ENCODE results near the gene KCNAB1. TPM values are rescaled to one million over a fixed set of nuclear protein-coding genes. Genes with fewer than 3 reads are reported as not detected.

Gene KCNAB1
- total RNA-seq, 1 experiment from 2014 or later, result not detected

DNA sequence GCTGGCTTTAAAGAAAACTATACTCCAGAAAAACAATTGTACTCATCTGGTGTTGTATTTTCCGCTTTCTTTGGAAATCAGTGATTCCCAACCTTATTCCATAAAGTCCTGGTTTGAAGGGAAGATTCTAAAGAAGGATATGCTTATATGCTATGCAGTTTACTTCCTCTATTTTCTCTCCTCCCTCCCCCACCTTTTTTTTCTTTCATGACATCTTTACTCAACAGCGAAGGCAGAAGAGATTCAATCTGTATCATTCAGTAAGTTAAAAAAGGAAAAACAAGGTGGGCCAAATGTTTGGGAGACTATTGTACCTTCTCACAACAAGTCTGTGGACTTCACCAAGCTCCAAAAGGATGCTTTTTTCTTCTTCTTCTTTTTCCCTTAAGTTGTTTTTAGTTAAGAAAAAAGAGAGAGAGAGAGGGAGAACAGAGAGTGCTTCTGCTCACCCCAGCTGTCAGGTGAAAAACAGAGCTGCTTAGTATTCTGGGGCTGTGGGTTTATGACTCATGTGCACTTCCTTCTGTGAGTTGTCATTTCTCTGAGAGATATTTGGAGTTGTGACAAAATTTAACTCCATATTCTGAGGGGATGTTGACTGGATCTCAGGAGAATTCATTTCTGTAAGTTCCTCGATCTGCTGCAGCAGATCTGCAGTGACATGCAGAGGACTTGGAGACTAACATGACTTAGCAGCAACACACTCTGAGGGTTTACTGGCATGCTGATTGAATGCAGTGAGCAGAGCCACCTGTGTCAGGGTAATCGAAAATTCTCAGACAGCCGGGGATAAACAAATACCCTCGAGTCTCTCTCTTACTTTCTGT is 363.8 kb downstream of the KCNAB1 start:
- peak; percentile 10 for DNase-seq (ENCODE audit: low spot score)

DNA sequence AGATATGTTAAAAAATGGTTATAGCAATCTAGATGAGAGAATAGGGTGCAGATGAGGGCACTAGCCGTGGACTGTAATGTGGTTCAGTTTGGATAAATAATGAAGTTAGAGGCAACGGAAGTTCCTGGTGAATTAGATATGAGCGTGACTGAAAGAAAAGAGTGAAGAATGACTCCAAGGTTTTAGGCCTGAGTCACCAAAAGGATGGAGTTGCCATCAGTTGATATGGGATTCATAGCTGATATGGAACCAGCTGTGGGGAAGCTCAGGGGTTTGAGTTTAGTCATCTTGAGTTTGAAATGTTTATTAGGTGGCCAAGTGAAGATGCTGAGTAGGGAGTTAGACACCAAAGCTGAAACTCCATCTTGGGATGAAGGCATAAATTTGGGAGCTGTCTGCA is 368.4 kb downstream of the KCNAB1 start:
- DNase-seq (ENCODE audit: low spot score), result no peak

DNA sequence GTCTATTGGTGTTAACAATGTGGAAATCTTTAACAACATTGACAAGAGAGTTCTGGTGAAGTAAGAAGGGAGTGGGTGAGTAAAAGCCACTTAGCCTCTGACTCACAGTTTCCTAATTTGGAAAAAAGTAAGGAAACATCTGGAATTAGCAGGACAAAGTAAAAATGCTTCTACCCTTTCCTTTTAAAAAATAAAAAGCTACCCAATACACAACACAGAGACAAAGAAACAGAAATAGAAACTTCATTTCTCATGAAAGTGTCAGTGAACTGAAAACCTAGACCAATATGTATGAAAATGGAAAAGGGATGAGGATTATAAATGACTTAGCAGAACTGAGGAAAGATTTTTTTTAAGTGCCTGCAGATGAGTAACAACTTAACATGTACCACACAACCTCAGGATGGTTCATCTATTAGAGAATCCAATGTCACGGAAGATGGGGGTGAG is 369.1 kb downstream of the KCNAB1 start:
- DNase-seq (ENCODE audit: low spot score), result no peak

DNA sequence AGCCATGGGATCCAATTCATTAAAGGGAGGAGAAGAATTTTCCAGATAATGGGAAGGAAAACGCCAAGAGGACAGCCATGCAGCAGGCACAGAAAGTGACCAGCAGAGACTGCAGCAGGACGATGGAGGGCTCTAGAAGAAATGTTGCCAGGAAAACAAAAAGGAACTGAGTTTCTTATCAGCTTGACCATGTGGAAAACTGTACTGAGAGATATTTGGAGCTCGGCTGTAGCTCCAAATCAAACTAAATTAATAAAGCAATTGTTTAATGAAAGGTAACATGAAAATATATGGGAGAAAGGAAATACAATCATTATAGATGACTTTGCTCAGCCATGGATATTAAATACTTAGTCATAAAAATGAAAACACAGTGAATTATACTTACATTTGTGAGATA is 370.8 kb downstream of the KCNAB1 start:
- DNase-seq (ENCODE audit: low spot score), result no peak

DNA sequence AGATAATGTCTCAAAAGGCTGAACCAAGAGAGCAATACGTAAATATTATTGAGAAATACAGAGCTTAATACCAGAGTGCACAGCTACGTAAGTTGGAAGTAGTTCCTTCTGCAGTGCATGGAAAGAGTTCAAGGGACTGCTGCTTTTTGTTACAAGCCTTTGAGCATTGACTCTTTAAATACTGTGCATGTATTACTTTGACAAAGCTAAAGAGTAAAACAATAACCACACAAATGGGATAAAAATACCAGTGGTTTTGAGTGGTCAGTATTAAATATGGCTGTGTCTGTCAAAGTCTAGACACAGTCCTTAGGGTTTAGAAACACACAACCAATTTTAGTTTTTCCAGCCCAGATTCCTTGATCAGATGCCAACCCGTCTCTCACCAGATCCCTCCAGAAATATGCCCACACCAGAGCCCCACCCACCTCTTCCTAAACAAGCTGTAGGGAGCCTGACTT is 372.5 kb downstream of the KCNAB1 start:
- DNase-seq (ENCODE audit: low spot score), result no peak

DNA sequence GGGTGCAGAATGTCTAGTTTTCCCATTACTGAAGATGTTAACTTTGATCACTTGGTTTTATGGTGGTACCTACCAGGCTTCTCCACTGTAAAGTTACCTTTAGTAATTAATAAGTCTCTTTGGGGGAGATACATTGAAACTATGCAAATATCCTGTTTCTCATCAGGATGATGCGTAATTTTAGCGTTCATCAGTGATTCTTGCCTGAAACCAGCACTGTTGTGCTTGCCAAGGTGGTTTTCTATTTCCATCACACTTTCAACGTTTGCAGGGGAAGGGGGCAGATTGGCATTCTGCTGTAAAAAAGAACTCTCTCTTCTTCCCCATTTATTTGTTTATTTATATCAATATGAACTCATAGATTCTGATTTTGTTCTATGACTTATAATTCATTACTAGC is 373.5 kb downstream of the KCNAB1 start:
- no peak for DNase-seq (ENCODE audit: low spot score)

DNA sequence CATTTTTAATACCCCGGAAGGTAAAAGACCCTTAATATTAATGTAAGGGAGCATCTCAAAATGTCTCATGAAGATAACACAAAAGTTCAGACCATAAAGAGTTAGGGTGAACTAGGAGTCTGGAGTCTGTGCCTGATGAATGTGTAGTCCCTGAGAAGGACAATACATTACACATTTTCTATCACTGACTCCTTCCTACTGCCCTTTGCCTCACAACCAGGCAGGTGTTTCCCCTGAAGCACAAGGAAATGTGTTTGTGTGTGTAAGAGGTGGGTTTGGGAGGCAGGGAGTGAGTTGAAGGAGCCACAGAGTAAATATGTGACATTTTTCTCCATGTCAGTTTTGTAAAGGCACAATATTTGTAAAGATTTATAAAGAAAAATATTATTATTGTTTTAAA is 375.4 kb downstream of the KCNAB1 start:
- no peak for DNase-seq (ENCODE audit: low spot score)

DNA sequence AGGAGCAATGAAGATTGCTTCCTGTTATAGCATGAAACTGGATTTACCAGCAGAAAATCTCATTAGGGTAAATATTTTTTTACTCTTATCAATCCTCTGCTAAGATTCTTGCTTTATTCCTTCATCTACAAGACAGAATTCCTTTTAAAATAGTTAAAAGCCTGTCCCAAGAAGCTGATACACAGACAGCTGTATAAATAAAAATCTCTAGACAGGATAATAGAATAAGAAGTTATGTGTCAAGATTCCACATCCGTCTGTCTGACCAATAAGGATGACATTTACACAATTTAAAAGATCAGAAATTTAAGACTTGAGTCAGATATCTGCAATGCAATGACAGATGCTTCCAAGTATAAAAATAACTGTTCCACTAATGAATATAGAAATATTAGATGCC is 376.9 kb downstream of the KCNAB1 start:
- DNase-seq (ENCODE audit: low spot score), result no peak

DNA sequence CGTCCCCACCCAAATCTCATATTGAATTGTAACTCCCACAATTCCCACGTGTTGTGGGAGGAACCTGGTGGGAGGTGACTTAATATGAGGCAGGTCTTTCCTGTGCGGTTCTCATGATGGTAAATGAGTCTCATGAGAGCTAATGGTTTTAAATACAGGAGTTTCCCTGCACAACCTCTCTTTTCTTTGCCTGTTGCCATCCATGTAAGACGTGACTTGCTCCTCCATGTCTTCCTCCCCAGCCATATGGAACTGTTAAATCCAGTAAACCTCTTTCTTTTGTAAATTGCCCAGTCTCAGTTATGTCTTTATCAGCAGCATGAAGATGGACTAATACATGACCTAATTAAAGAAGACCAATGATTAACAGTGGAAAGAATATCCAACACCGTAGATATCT is 377.9 kb downstream of the KCNAB1 start:
- DNase-seq (ENCODE audit: low spot score), result no peak

DNA sequence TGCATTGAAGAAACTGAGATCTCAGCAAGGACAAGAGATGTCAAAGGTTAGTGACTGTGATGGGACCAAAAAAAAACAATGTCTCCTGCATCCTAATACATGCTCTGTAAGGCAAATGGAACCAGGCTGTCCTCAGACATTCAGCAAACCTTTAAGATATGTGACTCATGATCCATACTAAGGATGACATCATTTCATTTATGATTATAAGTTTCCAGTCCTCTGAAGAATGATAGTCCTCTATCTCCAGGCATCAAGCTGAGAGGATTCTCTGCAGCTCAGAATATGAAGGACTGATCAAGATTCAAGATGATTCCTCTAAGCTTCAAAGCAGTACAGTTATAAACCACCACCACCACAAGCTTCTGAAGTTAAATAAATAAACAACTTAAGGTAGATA is 386.9 kb downstream of the KCNAB1 start:
- no peak for DNase-seq (ENCODE audit: low spot score)

DNA sequence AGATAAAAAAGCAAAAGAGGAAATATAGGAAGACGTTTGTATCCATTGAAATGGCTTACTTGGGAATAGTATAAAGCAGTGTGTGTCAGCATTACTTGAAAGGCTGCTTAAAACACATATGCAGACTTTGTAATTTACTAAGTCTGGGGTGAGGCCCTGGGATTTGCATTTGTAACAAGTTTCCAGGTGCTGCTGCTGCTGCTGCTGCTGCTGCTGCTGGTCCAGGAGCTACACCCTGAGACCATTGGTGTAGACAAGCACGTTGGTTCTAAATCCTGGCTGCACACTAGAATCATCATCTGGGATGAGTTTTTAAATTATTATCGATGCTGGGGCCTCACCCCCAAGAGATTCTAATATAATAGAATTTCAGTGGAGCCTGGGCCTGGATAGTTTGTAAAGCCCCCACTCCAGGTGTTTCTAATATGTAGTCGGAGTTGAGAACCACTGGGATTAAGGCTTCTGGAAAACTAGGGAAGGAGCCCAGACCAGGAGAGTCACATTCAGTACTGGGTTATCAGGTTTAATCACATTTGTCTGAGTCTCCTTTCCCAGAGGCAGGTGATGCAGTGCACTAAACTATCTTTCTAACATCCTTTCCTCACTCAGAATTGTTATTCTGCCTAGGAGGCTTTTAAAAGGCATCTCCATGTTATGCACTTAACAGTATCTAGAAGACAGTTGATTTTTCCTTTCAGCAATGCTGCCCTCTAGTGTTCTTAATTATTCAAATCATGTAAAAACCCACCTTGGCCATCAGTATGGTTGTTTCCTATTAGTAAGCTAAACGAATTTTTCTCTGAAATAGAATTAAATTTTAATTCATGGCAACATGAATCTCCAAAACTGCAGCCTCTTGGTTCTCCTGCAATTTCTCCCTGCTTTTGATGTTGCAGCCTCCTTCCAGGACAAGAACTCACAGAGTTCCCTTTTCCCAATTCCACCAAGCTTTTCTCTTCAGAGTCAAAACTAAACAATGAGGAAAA is 389.1 kb downstream of the KCNAB1 start:
- DNase-seq (ENCODE audit: low spot score), result peak; percentile 76

DNA sequence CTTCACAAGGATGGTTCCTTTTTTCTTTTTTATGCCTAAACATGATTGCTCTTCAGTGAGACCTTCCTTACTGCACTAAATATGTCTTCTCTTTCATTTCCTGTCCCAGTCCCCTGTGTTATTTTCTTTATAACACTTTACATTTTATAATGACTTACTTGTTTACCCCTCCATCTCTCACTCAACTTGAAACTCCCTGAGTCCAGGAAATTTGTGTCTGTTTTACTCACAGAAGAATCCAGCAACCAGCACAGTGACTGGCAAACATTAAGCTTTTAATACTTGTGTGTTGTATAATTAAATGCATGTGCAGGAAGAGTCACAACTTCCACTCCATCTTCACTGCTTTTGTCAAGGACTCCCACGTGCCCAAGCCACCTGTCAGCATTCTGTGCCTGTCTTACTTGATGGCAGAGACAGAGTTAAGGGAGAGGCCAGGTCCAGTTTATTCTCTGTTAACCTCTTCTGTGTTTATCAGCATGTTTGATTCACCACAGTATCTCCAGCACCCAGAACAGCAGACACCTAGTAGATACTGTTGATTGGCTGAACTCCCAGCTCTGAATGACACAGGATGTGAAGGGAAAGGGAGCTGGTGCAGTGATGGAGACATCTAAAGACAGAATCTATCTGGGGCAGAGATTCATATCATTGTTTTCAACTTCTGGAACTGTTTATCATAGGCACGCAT is 391.8 kb downstream of the KCNAB1 start:
- no peak for DNase-seq (ENCODE audit: low spot score)

DNA sequence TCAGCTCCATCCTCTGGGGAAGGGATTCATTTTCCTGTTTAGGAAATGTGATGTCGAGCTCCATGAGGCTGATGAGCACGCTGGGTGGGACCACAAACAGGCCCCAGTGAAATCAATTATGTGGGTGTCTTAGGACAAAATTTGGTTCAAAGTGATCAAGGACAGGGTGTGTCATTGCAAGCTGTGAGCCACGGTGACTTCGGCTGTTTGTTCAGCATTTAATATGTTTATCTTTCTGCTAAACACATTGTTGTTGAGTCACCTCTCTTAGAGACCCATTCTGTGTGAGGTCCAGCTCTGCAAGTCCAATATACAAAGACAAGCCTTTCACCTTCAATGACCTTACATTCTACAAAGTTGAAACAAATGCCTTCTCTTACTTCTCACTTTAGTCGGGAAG is 393.2 kb downstream of the KCNAB1 start:
- peak; percentile 13 for DNase-seq (ENCODE audit: low spot score)

DNA sequence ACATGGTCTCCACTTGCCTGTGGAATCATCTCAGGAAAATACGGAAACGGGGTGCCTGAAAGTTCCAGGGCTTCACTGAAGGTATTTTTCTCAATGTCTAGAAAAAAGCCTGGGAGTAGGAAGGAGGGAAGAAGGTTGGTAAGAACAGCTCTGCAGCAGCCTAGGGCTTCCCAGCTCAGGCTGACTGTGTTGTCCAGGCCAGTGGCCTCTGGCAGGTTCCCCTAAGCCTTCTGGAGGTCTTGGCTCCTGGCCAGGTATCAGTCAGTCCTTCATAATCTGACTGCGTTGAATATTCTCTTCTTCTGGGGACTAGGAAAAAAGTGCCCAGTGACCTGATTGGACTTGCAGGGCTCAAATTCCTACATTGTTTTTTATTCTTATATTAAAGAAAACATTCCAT is 395.9 kb downstream of the KCNAB1 start:
- no peak for DNase-seq (ENCODE audit: low spot score)

DNA sequence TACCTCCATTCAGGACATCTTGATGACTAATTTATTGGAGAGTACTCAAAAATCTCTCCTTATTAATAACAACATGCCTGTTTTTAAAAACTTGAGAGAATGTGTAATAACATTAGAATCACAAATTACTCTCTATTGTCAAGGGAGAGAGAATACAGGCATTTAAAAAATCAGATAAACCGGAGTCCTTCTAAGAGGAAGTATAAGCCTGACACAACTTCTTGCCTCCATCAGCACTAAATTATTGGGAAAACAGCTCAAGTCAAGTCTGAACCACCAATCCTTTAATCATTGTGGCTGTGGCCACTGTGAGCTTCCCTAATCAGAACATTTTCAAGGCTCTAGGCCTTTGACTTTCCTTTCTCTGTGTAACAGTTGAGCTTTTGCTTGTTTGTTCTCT is 396.6 kb downstream of the KCNAB1 start:
- DNase-seq (ENCODE audit: low spot score), result no peak

DNA sequence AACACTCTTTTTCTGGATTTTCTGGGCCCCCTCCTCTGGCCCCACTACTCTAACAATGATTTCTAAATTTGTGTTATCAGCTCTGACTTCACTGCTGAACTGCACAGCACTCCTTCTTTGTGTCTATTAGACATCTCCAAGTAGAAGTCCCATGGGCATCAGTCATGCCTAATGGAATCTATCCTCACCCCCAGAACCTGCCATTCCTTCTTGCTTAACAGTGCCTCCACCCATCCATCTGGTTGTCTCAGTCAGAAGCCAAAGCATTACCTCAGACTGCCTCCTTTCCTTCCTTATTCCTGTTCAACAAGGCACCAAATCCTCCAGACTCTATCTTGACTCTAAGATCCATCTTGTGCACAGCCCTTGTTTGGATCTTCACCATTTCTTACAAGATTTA is 398.3 kb downstream of the KCNAB1 start:
- DNase-seq (ENCODE audit: low spot score), result no peak

DNA sequence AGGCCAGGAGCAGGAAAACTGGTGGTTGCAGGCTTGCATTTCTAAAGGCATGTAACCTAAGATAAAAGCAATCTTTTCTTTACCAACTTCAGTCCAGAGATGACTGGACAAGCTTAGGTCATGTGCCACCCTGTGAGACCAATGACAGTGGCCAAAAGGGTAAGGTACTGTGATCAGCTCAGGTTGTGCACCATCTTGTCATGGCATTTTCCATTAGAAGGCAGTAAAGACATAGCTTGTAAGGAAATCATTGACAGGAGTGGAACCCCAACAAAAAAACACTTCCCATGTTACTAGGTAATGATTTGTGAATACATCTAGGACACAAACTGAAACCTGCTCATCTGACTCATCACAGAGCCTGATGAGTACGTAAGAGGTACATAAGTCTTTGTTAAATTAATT is 399.4 kb downstream of the KCNAB1 start:
- no peak for DNase-seq (ENCODE audit: low spot score)

DNA sequence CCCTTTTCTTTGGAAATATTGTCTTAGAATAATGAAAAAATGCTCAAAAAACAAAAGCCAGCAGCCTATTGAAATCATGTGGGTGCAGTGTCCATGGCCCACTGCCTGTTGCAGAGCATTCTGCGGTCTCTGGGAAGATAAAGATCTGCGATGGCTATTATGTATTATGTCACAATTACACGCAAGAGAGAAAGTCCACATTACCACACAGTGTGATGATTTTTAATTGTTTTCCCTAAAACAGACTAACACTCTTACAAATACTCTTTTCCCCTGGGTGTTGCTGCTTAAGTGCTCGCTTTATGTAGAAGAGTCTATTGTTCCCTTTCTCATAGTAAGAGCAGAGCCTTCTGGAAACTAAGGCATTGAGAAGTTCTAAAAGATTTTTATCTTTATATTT is 402.3 kb downstream of the KCNAB1 start:
- no peak for DNase-seq (ENCODE audit: low spot score)

DNA sequence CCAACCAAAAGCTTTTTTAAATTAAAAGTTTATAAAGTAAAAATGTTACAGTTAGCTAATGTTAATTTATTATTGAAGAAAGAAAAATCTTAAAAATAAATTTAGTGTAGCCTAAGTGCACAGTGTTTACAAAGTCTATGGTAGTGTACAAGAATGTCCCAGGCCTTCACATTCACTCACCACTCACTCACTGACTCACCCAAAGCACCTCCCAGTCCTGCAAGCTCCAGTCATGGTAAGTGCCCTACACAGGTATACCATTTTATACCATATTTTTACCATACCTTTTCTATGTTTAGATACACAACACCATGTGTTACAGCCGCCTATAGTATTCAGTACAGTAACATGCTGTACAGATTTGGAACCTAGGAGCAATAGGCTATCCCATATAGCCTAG is 405.4 kb downstream of the KCNAB1 start:
- DNase-seq (ENCODE audit: low spot score), result no peak

DNA sequence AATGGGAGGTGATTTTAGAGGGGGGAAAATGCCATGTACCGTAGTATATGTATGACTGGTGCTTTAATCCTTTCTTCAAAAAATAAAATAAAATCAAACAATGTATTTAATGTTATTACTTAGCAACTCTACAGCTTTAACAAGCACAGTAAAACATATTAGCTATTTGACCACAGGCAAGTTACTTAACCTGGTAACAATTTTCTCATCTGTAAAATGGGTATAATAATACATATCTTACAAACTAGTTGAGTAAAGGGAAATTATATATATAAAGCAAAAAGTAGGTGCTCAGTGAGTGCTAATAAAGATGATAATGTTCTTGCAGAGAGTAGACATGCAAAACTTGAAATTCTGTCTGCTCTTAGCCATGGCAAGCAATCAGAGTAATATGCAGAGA is 406.7 kb downstream of the KCNAB1 start:
- DNase-seq (ENCODE audit: low spot score), result no peak

DNA sequence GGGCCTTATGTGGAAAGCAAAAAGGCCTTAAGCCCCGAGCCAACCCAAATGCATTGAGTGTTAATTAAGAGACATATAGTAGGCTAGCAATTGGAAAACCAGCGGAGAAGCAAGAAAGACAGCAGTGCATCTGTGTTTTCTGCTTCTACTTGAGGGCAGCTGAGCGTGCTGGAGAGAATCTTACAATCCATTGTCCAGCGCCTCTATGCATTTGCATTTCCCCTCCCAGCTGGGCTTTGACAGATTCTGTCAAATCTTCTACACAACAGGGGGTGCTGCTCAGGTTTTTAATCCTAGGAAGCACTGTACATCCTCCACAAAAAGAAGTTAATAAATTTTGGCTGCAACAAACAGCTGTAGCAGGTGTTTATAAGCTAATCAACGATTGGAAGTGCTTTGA is 410.6 kb downstream of the KCNAB1 start:
- no peak for DNase-seq (ENCODE audit: low spot score)

DNA sequence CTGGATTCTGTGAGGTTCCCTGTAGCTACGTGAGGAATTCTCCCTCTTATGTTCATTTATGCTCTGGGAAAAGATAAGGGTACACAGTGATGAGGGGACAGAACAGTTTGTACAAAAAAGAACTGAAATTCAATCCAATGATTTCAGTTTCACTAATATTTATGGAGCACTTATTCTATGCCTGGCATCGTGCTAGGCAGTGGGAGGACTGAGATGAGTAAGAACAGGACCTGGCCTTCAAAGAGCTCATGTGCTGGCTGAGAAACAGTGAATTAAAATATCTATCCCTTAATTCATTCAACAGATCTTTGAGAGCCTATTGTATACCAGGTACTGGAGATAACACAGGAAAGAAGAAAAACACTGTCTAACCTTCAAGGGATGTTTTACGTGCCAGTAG is 412.4 kb downstream of the KCNAB1 start:
- DNase-seq (ENCODE audit: low spot score), result no peak
